H1 (cell line): Measurements from ENCODE around the gene CEBPB. TPM values are rescaled to one million over a fixed set of nuclear protein-coding genes. Genes with fewer than 3 reads are reported as not detected.

Source experiments
- CTCF ChIA-PET: fragments of 300-600 bp; sonication (Branson Sonifier 250); formaldehyde crosslinking; loops from one replicate; lab custom pipeline; 2021; ENCODE audit not compliant: partially characterized antibody; lab: Charles Lee
- POLR2A ChIA-PET: fragments of 300-600 bp; sonication (Branson Sonifier 250); formaldehyde crosslinking; loops from one replicate; lab custom pipeline; 2021; ENCODE audit warnings: inconsistent platforms; ENCODE audit not compliant: partially characterized antibody; lab: Charles Lee
- DNase-seq, 2 experiments: peaks; one replicate each; pipeline versions ENCODE4 v3.0.0 to v3.0.0-alpha.2; 2010 to 2022; ENCODE audit warnings: low spot score in 2 of 2, low read depth in 1 of 2, mixed read lengths in 1 of 2
- FAIRE-seq: peaks from 2 replicates; lab custom pipeline; 2011; peaks lifted over from hg19 to GRCh38; lab: Jason Lieb, UNC
- H2AFZ ChIP-seq: 2 replicates; pipeline ENCODE4 v1.8.1; 2012; ENCODE audit warnings: low read length, inconsistent platforms
- H2AK5ac ChIP-seq: 2 replicates; pipeline ENCODE4 v1.6.1; 2013; ENCODE audit warnings: low read depth, low read length
- H2BK120ac ChIP-seq: replicated peaks from 2 replicates; pipeline ENCODE3; 2013; ENCODE audit warnings: low read depth, low read length, inconsistent platforms
- H2BK12ac ChIP-seq: 2 replicates; pipeline ENCODE4 v1.6.1; 2013; ENCODE audit warnings: low read depth, low read length
- H2BK15ac ChIP-seq: 2 replicates; pipeline ENCODE4 v1.6.1; 2013; ENCODE audit warnings: low read length
- H2BK20ac ChIP-seq: 2 replicates; pipeline ENCODE4 v1.6.1; 2013; ENCODE audit warnings: low read length
- H2BK5ac ChIP-seq: 2 replicates; pipeline ENCODE4 v1.6.1; 2013; ENCODE audit warnings: low read depth, low read length
- H3K14ac ChIP-seq: 2 replicates; pipeline ENCODE4 v1.6.1; 2013; ENCODE audit warnings: inconsistent platforms; ENCODE audit not compliant: insufficient read length
- H3K18ac ChIP-seq: 2 replicates; pipeline ENCODE4 v1.6.1; 2013; ENCODE audit warnings: low read length; ENCODE audit errors: extremely low read depth
- H3K23ac ChIP-seq: 2 replicates; pipeline ENCODE4 v1.6.1; 2013; ENCODE audit warnings: inconsistent platforms; ENCODE audit not compliant: insufficient read length
- H3K23me2 ChIP-seq: 2 replicates; pipeline ENCODE4 v1.6.1; 2013; ENCODE audit warnings: low read depth, low read length
- H3K27ac ChIP-seq: 2 replicates; pipeline ENCODE4 v1.6.1; 2011; ENCODE audit warnings: low read depth, low read length, inconsistent platforms
- H3K27me3 ChIP-seq, 4 experiments: replicated peaks in 1 of 4; 1 replicate in 1 of 4; 2 replicates in 3 of 4; pipeline versions ENCODE4 v1.6.1 to v1.8.1; 2011 to 2013; ENCODE audit warnings: low read length in 3 of 4, mild to moderate bottlenecking in 3 of 4, inconsistent platforms in 2 of 4, mixed read lengths in 2 of 4, moderate library complexity in 1 of 4; ENCODE audit not compliant: control insufficient read depth in 3 of 4, insufficient read depth in 3 of 4; ENCODE audit errors: extremely low read depth in 1 of 4
- H3K36me3 ChIP-seq, 4 experiments: 2 replicates each; pipeline versions ENCODE4 v1.6.1 to v1.8.1; 2011 to 2013; ENCODE audit warnings: mild to moderate bottlenecking in 4 of 4, low read length in 3 of 4, moderate library complexity in 2 of 4, control low read depth in 1 of 4, inconsistent platforms in 1 of 4; ENCODE audit not compliant: insufficient read depth in 4 of 4, control insufficient read depth in 2 of 4
- H3K4ac ChIP-seq: replicated peaks from 2 replicates; pipeline ENCODE3; 2013; ENCODE audit warnings: low read length, low read depth, mixed read lengths, inconsistent platforms; ENCODE audit not compliant: insufficient read length
- H3K4me1 ChIP-seq, 4 experiments: replicated peaks in 1 of 4; 1 replicate in 1 of 4; 2 replicates in 3 of 4; pipeline versions ENCODE4 v1.6.1 to v1.8.1; 2011 to 2013; ENCODE audit warnings: low read length in 3 of 4, inconsistent platforms in 2 of 4, mixed read lengths in 1 of 4; ENCODE audit not compliant: insufficient read depth in 4 of 4, control insufficient read depth in 3 of 4
- H3K4me2 ChIP-seq, 2 experiments: 2 replicates each; pipeline versions ENCODE4 v1.6.1 to v1.8.1; 2011 to 2013; ENCODE audit warnings: low read depth in 2 of 2, low read length in 2 of 2, control low read depth in 1 of 2, inconsistent platforms in 1 of 2, mild to moderate bottlenecking in 1 of 2; ENCODE audit not compliant: insufficient read depth in 1 of 2
- H3K4me3 ChIP-seq, 4 experiments: fragments of 200-600, 300-600 bp in 1 of 4; sonication (generic), shearing (Covaris generic), sonication (Bioruptor Twin) in 1 of 4; 2 replicates each; pipeline versions ENCODE4 v1.5.1 to v1.8.1; 2011 to 2016; ENCODE audit warnings: low read length in 4 of 4, low read depth in 3 of 4, control low read depth in 2 of 4, inconsistent platforms in 2 of 4, mild to moderate bottlenecking in 2 of 4, mixed read lengths in 1 of 4, moderate library complexity in 1 of 4; ENCODE audit not compliant: insufficient read depth in 2 of 4; ENCODE audit errors: extremely low read depth in 1 of 4
- H3K56ac ChIP-seq: replicated peaks from 2 replicates; pipeline ENCODE3; 2013; ENCODE audit warnings: low read depth, mild to moderate bottlenecking, mixed read lengths, low read length, inconsistent platforms; ENCODE audit not compliant: insufficient read length
- H3K79me1 ChIP-seq: 2 replicates; pipeline ENCODE4 v1.6.1; 2013; ENCODE audit warnings: low read depth, low read length, control low read depth
- H3K79me2 ChIP-seq, 2 experiments: 2 replicates each; pipeline versions ENCODE4 v1.6.1 to v1.8.1; 2012 to 2013; ENCODE audit warnings: low read length in 2 of 2, mild to moderate bottlenecking in 2 of 2, inconsistent platforms in 1 of 2; ENCODE audit not compliant: insufficient read depth in 2 of 2, control insufficient read depth in 1 of 2
- H3K9ac ChIP-seq, 4 experiments: replicated peaks in 1 of 4; 1 replicate in 1 of 4; 2 replicates in 3 of 4; pipeline versions ENCODE4 v1.6.1 to v1.8.1; 2011 to 2013; ENCODE audit warnings: low read depth in 3 of 4, low read length in 3 of 4, control low read depth in 2 of 4, mild to moderate bottlenecking in 2 of 4, moderate library complexity in 2 of 4, inconsistent platforms in 1 of 4; ENCODE audit errors: extremely low read depth in 1 of 4
- H3K9me3 ChIP-seq, 2 experiments: 2 replicates each; pipeline versions ENCODE4 v1.6.1 to v1.8.1; 2012 to 2013; ENCODE audit warnings: mild to moderate bottlenecking in 2 of 2, moderate library complexity in 2 of 2, control low read depth in 1 of 2, inconsistent platforms in 1 of 2, low read depth in 1 of 2, low read length in 1 of 2, mixed read lengths in 1 of 2; ENCODE audit not compliant: insufficient read depth in 2 of 2
- H4K20me1 ChIP-seq, 2 experiments: replicated peaks in 1 of 2; 2 replicates each; pipeline versions ENCODE3 to v1.8.1; 2011 to 2013; ENCODE audit warnings: inconsistent platforms in 2 of 2, low read length in 2 of 2, mild to moderate bottlenecking in 1 of 2; ENCODE audit not compliant: insufficient read depth in 2 of 2, control insufficient read depth in 1 of 2
- H4K5ac ChIP-seq: 2 replicates; pipeline ENCODE4 v1.6.1; 2013; ENCODE audit warnings: low read length, low read depth, mixed read lengths, inconsistent platforms; ENCODE audit not compliant: insufficient read length
- H4K8ac ChIP-seq: 2 replicates; pipeline ENCODE4 v1.8.0; 2013; ENCODE audit warnings: mild to moderate bottlenecking, moderate library complexity, low read length, inconsistent platforms; ENCODE audit not compliant: insufficient read depth; ENCODE audit errors: extremely low read depth
- H4K91ac ChIP-seq: replicated peaks from 2 replicates; pipeline ENCODE3; 2013; ENCODE audit warnings: low read length, mixed read lengths, inconsistent platforms; ENCODE audit not compliant: insufficient read length
- BRCA1 ChIP-seq: IDR thresholded peaks from 2 replicates; pipeline ENCODE4 v1.6.1; 2012; ENCODE audit warnings: low read depth, low read length, improper control_type of control experiment
- EP300 ChIP-seq, 2 experiments: IDR thresholded peaks; 1 replicate in 1 of 2; 2 replicates in 1 of 2; pipeline ENCODE4 v1.6.1; 2011 to 2012; ENCODE audit warnings: low read depth in 2 of 2, low read length in 2 of 2, mild to moderate bottlenecking in 2 of 2, borderline replicate concordance in 1 of 2, inconsistent platforms in 1 of 2, moderate library complexity in 1 of 2
- EZH2 ChIP-seq: fragments of 200-600 bp; sonication (generic); IDR thresholded peaks from 2 replicates; pipeline ENCODE4 v1.7.1; 2012; ENCODE audit warnings: low read depth, mild to moderate bottlenecking, moderate library complexity, low read length, inconsistent platforms; ENCODE audit not compliant: severe bottlenecking
- FOSL1 ChIP-seq: IDR thresholded peaks from 2 replicates; pipeline ENCODE4 v1.6.1; 2011; ENCODE audit warnings: mild to moderate bottlenecking, low read depth, low read length, moderate library complexity; ENCODE audit not compliant: insufficient read depth
- JUN ChIP-seq: IDR thresholded peaks from 2 replicates; pipeline ENCODE4 v1.6.1; 2011; ENCODE audit warnings: low read depth, mild to moderate bottlenecking, improper control_type of control experiment, low read length
- NANOG ChIP-seq: IDR thresholded peaks from 2 replicates; pipeline ENCODE4 v1.6.1; 2011; ENCODE audit warnings: low read length, low read depth, mild to moderate bottlenecking, inconsistent platforms; ENCODE audit not compliant: insufficient read depth, poor library complexity, severe bottlenecking
- SAP30 ChIP-seq: fragments of 300-600 bp; sonication (generic); IDR thresholded peaks from 2 replicates; pipeline ENCODE4 v1.7.1; 2012; ENCODE audit warnings: low read length, moderate library complexity, mild to moderate bottlenecking, inconsistent platforms; ENCODE audit not compliant: insufficient read depth, insufficient replicate concordance
- SIRT6 ChIP-seq: IDR thresholded peaks from one replicate; pipeline ENCODE4 v1.7.1; 2012; ENCODE audit warnings: low read length, inconsistent platforms
- SP2 ChIP-seq: IDR thresholded peaks from 2 replicates; pipeline ENCODE4 v1.6.1; 2012; ENCODE audit warnings: mild to moderate bottlenecking, low read length, inconsistent platforms
- SP4 ChIP-seq: IDR thresholded peaks from 2 replicates; pipeline ENCODE4 v1.6.1; 2012; ENCODE audit warnings: low read length, inconsistent platforms
- USF2 ChIP-seq: IDR thresholded peaks from 2 replicates; pipeline ENCODE4 v1.6.1; 2011; ENCODE audit warnings: low read length, improper control_type of control experiment
- WGBS, 2 experiments: shearing (Covaris generic) in 1 of 2; methylation state at CpG; one replicate each; pipeline versions ENCODE4 v1.1.6 to v1.1.7; 2013 to 2015; ENCODE audit warnings: low lambda C conversion rate in 2 of 2, mixed read lengths in 2 of 2, inconsistent platforms in 1 of 2, low coverage in 1 of 2, missing lambda C conversion rate in 1 of 2; ENCODE audit not compliant: insufficient replicate concordance in 2 of 2, insufficient coverage in 1 of 2, insufficient read length in 1 of 2; ENCODE audit errors: extremely low coverage in 1 of 2, missing lambda C conversion rate in 1 of 2; 5-methylcytosine and 5-hydroxymethylcytosine counted together
- polyA plus RNA-seq, 7 experiments: library from polyadenylated mRNA; depleted of rRNA in 3 of 7; stranded (reverse) in 5 of 7; unstranded in 2 of 7; fragments of >200 nt in 5 of 7; fragments of 200-250 nt in 2 of 7; gene quantifications; 1 replicate in 5 of 7; 2 replicates in 1 of 7; 4 replicates in 1 of 7; pipeline versions ENCODE4 v1.2.1 to v1.2.3, GENCODE V29; 2011 to 2013; ENCODE audit warnings: missing spikeins in 2 of 7, mixed read lengths in 2 of 7
- total RNA-seq: library from RNA; stranded (reverse); fragmentation: NEBNext Ultra II Directional; extraction: Animal tissue kit (Norgen Biotek cat#: 25700); gene quantifications from 2 replicates; pipeline ENCODE4 v1.2.1, GENCODE V29; 2021

The CEBPB gene
- total and polyA plus RNA-seq, 2 of the 8 experiments (the other 6 are each of a cell fraction or from before 2014, with no cell fraction given): 7.1 to 24.1 TPM

GRCh38 chr20:50193836-50194421 is 3.3 kb downstream of the CEBPB start:
- H2BK20ac ChIP-seq: no peak overlapping the region
- peak overlapping the region; percentile 56; the same call in 1 of the 2 replicates for H3K18ac ChIP-seq
- no peak for FAIRE-seq
- peak overlapping the region; percentile 4 for H3K4ac ChIP-seq
- H3K14ac ChIP-seq: no peak overlapping the region
- no peak overlapping the region for H2AFZ ChIP-seq
- H3K56ac ChIP-seq: no peak overlapping the region
- H3K4me1 ChIP-seq: peaks cover 0 to 31% (median 23%) of the 10 kb centered on the region in 4 experiments; a peak in 6 of 7 replicates
- peaks cover 4% of the 10 kb centered on the region for H3K79me1 ChIP-seq
- H2BK120ac ChIP-seq: no peak overlapping the region
- H3K36me3 ChIP-seq: no peaks in the 10 kb centered on the region; a peak in 1 of 8 replicates
- H4K8ac ChIP-seq: no peak overlapping the region
- H2AK5ac ChIP-seq: peak overlapping the region; percentile 96; the same call in 1 of the 2 replicates
- peaks cover 0 to 20% of the 10 kb centered on the region in 2 experiments; a peak in 2 of 4 replicates for H3K79me2 ChIP-seq
- H2BK15ac ChIP-seq: no peak overlapping the region
- no peak overlapping the region for H4K5ac ChIP-seq
- H2BK5ac ChIP-seq: peak overlapping the region; percentile 55; the same call in 1 of the 2 replicates
- no peak for DNase-seq
- peak overlapping the region; percentile 68 to 96 for H3K4me2 ChIP-seq
- no peaks in the 10 kb centered on the region for H3K27me3 ChIP-seq
- H2BK12ac ChIP-seq: peak overlapping the region; percentile 89; the same call in 1 of the 2 replicates
- peaks cover 2 to 4% of the 10 kb centered on the region in 2 experiments for H4K20me1 ChIP-seq
- H3K27ac ChIP-seq: no peak overlapping the region
- H3K9me3 ChIP-seq: no peaks in the 10 kb centered on the region
- ChIA-PET POLR2A (interaction anchor here (0.9 to 1.8 kb wide), 8 partner anchors 8 to 281 kb away, joined by 3 to 6 read pairs (median 4); no protein-coding TSS in a partner anchor), CTCF (interaction anchor here (1.0 to 1.4 kb wide), 4 partner anchors 22 to 274 kb away, joined by 3 to 6 read pairs (median 4); no protein-coding TSS in a partner anchor)
- peaks cover 5% of the 10 kb centered on the region; the same call in 1 of the 2 replicates for H3K23me2 ChIP-seq
- no peak overlapping the region for H4K91ac ChIP-seq
- H3K23ac ChIP-seq: no peak overlapping the region
- H3K9ac ChIP-seq: peak overlapping the region in 1 of 4 experiments; percentile 28; a peak in 1 of 7 replicates
- peak overlapping the region in 1 of 4 experiments; percentile 84; a peak in 4 of 8 replicates for H3K4me3 ChIP-seq
- WGBS, 2 experiments: 75% methylated on average over 16 of the region's 16 CpGs; no CpG with 5 or more reads in 1 of the 2 experiments
- no peak for TF ChIP-seq USF2
- no peak for TF ChIP-seq SP4
- TF ChIP-seq FOSL1: no peak
- TF ChIP-seq SAP30: no peak
- no peak for TF ChIP-seq EP300 (IDR thresholded peaks at IDR 0.05; ENCODE audit: borderline replicate concordance in 1 of 2, low read depth in 2 of 2, low read length in 2 of 2)
- TF ChIP-seq SP2: no peak
- no peak for TF ChIP-seq JUN
- TF ChIP-seq SIRT6: no peak
- no peak for TF ChIP-seq BRCA1
- TF ChIP-seq NANOG: no peak
- no peak for TF ChIP-seq EZH2
